Endothelial cell of umbilical vein (primary cell): ENCODE measurements around the gene AFDN. TPM values are rescaled to one million over a fixed set of nuclear protein-coding genes. Genes with fewer than 3 reads are reported as not detected.
A peak's percentile ranks its signal among the peaks of the same experiment; 100 is the strongest.

ENCODE experiments used
- BruUV-seq: library from RNA; stranded (reverse); fragments of 400-500 nt; replicated peaks from 2 replicates; lab custom pipeline; 2021; lab: Mats Ljungman, UMichigan
- CTCF ChIA-PET: fragments of 300-600, 350-600 bp; sonication (Branson Sonifier 250); formaldehyde crosslinking; loops from one replicate; lab custom pipeline; 2021; ENCODE audit warnings: antibody characterized with exemption, inconsistent platforms; lab: Charles Lee
- POLR2A ChIA-PET: fragments of 300-600, 350-600 bp; sonication (Branson Sonifier 250); formaldehyde crosslinking; loops from one replicate; lab custom pipeline; 2021; ENCODE audit warnings: antibody characterized with exemption, inconsistent platforms; lab: Charles Lee
- DNase-seq: peaks from one replicate; pipeline ENCODE4 v3.0.0-alpha.2; 2011; ENCODE audit warnings: low read depth, low spot score
- FAIRE-seq: peaks from 2 replicates; lab custom pipeline; 2011; peaks lifted over from hg19 to GRCh38; lab: Jason Lieb, UNC
- H2AFZ ChIP-seq: 2 replicates; pipeline ENCODE4 v1.6.0; 2012; ENCODE audit warnings: low read depth, low read length, control low read depth, inconsistent platforms
- H3K27ac ChIP-seq: 2 replicates; pipeline ENCODE4 v1.5.1; 2011; ENCODE audit warnings: low read depth, mild to moderate bottlenecking, control low read depth, low read length, moderate library complexity; ENCODE audit not compliant: insufficient read depth
- H3K27me3 ChIP-seq, 2 experiments: 2 replicates each; pipeline versions ENCODE4 v1.6.0 to v1.6.1; 2011; ENCODE audit warnings: low read length in 2 of 2, mixed read lengths in 1 of 2; ENCODE audit not compliant: control insufficient read depth in 2 of 2, insufficient read depth in 2 of 2
- H3K36me3 ChIP-seq, 2 experiments: 2 replicates in 1 of 2; 3 replicates in 1 of 2; pipeline ENCODE4 v1.5.1; 2011; ENCODE audit warnings: low read length in 2 of 2, mild to moderate bottlenecking in 1 of 2, moderate library complexity in 1 of 2; ENCODE audit not compliant: control insufficient read depth in 2 of 2, insufficient read depth in 2 of 2; ENCODE audit errors: extremely low read depth in 1 of 2
- H3K4me1 ChIP-seq: 3 replicates; pipeline ENCODE4 v1.5.1; 2011; ENCODE audit warnings: mild to moderate bottlenecking, low read length; ENCODE audit not compliant: control insufficient read depth, insufficient read depth; ENCODE audit errors: extremely low read depth
- H3K4me2 ChIP-seq: 2 replicates; pipeline ENCODE4 v1.6.1; 2011; ENCODE audit warnings: low read length, control low read depth, mixed read lengths; ENCODE audit not compliant: insufficient read depth
- H3K4me3 ChIP-seq, 3 experiments: fragments of 200-600 bp in 1 of 3; sonication (generic), shearing (Covaris generic) in 1 of 3; replicated peaks in 1 of 3; 2 replicates each; pipeline ENCODE4 v1.5.1; 2011 to 2016; ENCODE audit warnings: control low read depth in 3 of 3, low read length in 3 of 3, mild to moderate bottlenecking in 2 of 3, inconsistent platforms in 1 of 3, low read depth in 1 of 3, moderate library complexity in 1 of 3; ENCODE audit not compliant: insufficient read depth in 1 of 3
- H3K79me2 ChIP-seq: 2 replicates; pipeline ENCODE4 v1.6.0; 2012; ENCODE audit warnings: low read length, inconsistent platforms; ENCODE audit not compliant: control insufficient read depth, insufficient read depth
- H3K9ac ChIP-seq: replicated peaks from 2 replicates; pipeline ENCODE3; 2011; ENCODE audit warnings: low read length, control low read depth; ENCODE audit not compliant: insufficient read depth; ENCODE audit errors: extremely low read depth
- H3K9me1 ChIP-seq: replicated peaks from 3 replicates; pipeline ENCODE4 v1.6.0; 2011; ENCODE audit warnings: mild to moderate bottlenecking, low read length; ENCODE audit not compliant: control insufficient read depth, insufficient read depth; ENCODE audit errors: extremely low read depth
- H3K9me3 ChIP-seq: replicated peaks from 2 replicates; pipeline ENCODE4 v1.5.1; 2012; ENCODE audit warnings: low read length, inconsistent platforms; ENCODE audit not compliant: control insufficient read depth, insufficient read depth
- H4K20me1 ChIP-seq: replicated peaks from 2 replicates; pipeline ENCODE3; 2011; ENCODE audit warnings: mild to moderate bottlenecking, low read length; ENCODE audit not compliant: control insufficient read depth, insufficient read depth; ENCODE audit errors: extremely low read depth
- EZH2 ChIP-seq: IDR thresholded peaks from 2 replicates; pipeline ENCODE4 v1.6.1; 2012; ENCODE audit warnings: borderline replicate concordance, low read depth, mild to moderate bottlenecking, moderate library complexity, low read length, inconsistent platforms; ENCODE audit not compliant: severe bottlenecking
- FOS ChIP-seq: IDR thresholded peaks from 2 replicates; pipeline ENCODE4 v1.6.1; 2011; ENCODE audit warnings: mild to moderate bottlenecking, low read length, moderate library complexity, borderline replicate concordance; ENCODE audit not compliant: insufficient read depth
- GATA2 ChIP-seq: IDR thresholded peaks from 2 replicates; pipeline ENCODE4 v1.7.0; 2011; ENCODE audit warnings: low read depth, mild to moderate bottlenecking, moderate library complexity, mixed read lengths, low read length; ENCODE audit not compliant: insufficient read length, insufficient read depth
- JUN ChIP-seq: IDR thresholded peaks from 2 replicates; pipeline ENCODE4 v1.6.1; 2011; ENCODE audit warnings: borderline replicate concordance, low read depth; ENCODE audit not compliant: insufficient read length, insufficient read depth
- MYC ChIP-seq: IDR thresholded peaks from one replicate; pipeline ENCODE4 v1.6.1; 2011; ENCODE audit warnings: mild to moderate bottlenecking, low read depth, low read length
- POLR2A ChIP-seq: IDR thresholded peaks from 2 replicates; pipeline ENCODE4 v1.6.1; 2012; ENCODE audit warnings: low read depth, mild to moderate bottlenecking, control low read depth, low read length
- POLR2AphosphoS5 ChIP-seq: IDR thresholded peaks from 2 replicates; pipeline ENCODE4 v1.6.1; 2012; ENCODE audit warnings: low read depth, mild to moderate bottlenecking, control low read depth, low read length, moderate library complexity; ENCODE audit not compliant: insufficient read depth
- dilution Hi-C: fragments of 300-500 bp; cut with MboI; formaldehyde crosslinking; loops from one replicate; pipeline ENCODE4 v1.15.0; 2019; ENCODE audit warnings: low sequenced_read_pairs; ENCODE audit not compliant: extremely low pct_ligation_motif_present
- intact Hi-C: fragments of 100-400 bp; cut with micrococcal nuclease; formaldehyde crosslinking; loops from one replicate; pipeline ENCODE4 v1.10.0; 2022
- polyA plus RNA-seq, 4 experiments: library from polyadenylated mRNA; depleted of rRNA in 3 of 4; stranded (reverse) in 3 of 4; unstranded in 1 of 4; fragments of >200 nt; gene quantifications; 2 replicates each; pipeline versions ENCODE4 v1.2.1 to v1.2.3, GENCODE V29; 2011 to 2012; ENCODE audit warnings: missing spikeins in 1 of 4
- total RNA-seq: library from RNA; stranded (reverse); gene quantifications from 2 replicates; pipeline ENCODE4 v1.2.3, GENCODE V29; 2021
- TF ChIP-seq, protein P1 (sequence below): IDR thresholded peaks from 2 replicates; pipeline ENCODE4 v1.6.1; 2011; ENCODE audit not compliant: insufficient read depth, insufficient read length
- TF ChIP-seq, protein P2 (sequence below), 2 donors: IDR thresholded peaks; 1 replicate in 1 of 2; 2 replicates in 1 of 2; pipeline ENCODE4 v1.5.1; 2011; ENCODE audit warnings: low read length in 2 of 2, mild to moderate bottlenecking in 2 of 2, moderate library complexity in 2 of 2, control low read depth in 1 of 2, inconsistent platforms in 1 of 2, low read depth in 1 of 2; ENCODE audit not compliant: insufficient read depth in 1 of 2; ENCODE audit errors: extremely low read depth in 1 of 2

The AFDN gene
- total and polyA plus RNA-seq, 2 donors (not counting 3 experiments of a cell fraction or from before 2014, with no cell fraction given): 31.0 to 134 TPM

- Histone ChIP-seq H3K79me2 (no peaks in the 10 kb centered on the region), H3K27ac (no peak overlapping the region), H3K4me1 (no peaks in the 10 kb centered on the region), H3K4me3 (no peak overlapping the region), H3K9ac (no peak overlapping the region), H2AFZ (no peak overlapping the region), H3K27me3 (no peaks in the 10 kb centered on the region), H3K9me3 (no peaks in the 10 kb centered on the region), H3K4me2 (no peak overlapping the region), H3K36me3 (peaks cover 6 to 8% of the 10 kb centered on the region in 2 experiments), H4K20me1 (no peaks in the 10 kb centered on the region), H3K9me1 (no peaks in the 10 kb centered on the region)
- intact Hi-C loops: no loop called here
- no peak for FAIRE-seq
- TF ChIP-seq JUN (no peak), POLR2A (no peak), EZH2 (no peak), FOS (no peak), POLR2AphosphoS5 (no peak), MYC (no peak), GATA2 (no peak)
- TF ChIP-seq, protein P1, sequence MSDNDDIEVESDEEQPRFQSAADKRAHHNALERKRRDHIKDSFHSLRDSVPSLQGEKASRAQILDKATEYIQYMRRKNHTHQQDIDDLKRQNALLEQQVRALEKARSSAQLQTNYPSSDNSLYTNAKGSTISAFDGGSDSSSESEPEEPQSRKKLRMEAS: no peak
- TF ChIP-seq, protein P2, sequence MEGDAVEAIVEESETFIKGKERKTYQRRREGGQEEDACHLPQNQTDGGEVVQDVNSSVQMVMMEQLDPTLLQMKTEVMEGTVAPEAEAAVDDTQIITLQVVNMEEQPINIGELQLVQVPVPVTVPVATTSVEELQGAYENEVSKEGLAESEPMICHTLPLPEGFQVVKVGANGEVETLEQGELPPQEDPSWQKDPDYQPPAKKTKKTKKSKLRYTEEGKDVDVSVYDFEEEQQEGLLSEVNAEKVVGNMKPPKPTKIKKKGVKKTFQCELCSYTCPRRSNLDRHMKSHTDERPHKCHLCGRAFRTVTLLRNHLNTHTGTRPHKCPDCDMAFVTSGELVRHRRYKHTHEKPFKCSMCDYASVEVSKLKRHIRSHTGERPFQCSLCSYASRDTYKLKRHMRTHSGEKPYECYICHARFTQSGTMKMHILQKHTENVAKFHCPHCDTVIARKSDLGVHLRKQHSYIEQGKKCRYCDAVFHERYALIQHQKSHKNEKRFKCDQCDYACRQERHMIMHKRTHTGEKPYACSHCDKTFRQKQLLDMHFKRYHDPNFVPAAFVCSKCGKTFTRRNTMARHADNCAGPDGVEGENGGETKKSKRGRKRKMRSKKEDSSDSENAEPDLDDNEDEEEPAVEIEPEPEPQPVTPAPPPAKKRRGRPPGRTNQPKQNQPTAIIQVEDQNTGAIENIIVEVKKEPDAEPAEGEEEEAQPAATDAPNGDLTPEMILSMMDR (IDR thresholded peaks at IDR 0.05; ENCODE audit: extremely low read depth in 1 of 2, insufficient read depth in 1 of 2, low read depth in 1 of 2, low read length in 2 of 2): no peak
- CTCF ChIA-PET: no interaction called here
- POLR2A ChIA-PET: no interaction called here
- peak; percentile 21 for DNase-seq
- dilution Hi-C loops: no loop called here
- BruUV-seq: no TSS peak
Measured at GRCh38 chr6:167870321-167870720, 43.6 kb downstream of the AFDN start.
